Esophagus muscularis mucosa (tissue), 4 donors: ENCODE data around the gene SGCE.

Experiments used
- CTCF ChIP-seq, 3 experiments: fragments of 200-600 bp in 2 of 3; fragments of 450-650 bp in 1 of 3; sonication (generic) in 2 of 3; IDR thresholded peaks; one replicate each; pipeline ENCODE4 v1.5.1; 2017 to 2019; ENCODE audit warnings: antibody characterized with exemption in 3 of 3, mild to moderate bottlenecking in 2 of 3, moderate library complexity in 1 of 3
- EP300 ChIP-seq: sonication (generic); formaldehyde crosslinking; IDR thresholded peaks from one replicate; pipeline ENCODE4 v1.6.1; 2017; ENCODE audit warnings: antibody characterized with exemption
- POLR2A ChIP-seq: fragments of 450-650 bp; IDR thresholded peaks from one replicate; pipeline ENCODE4 v1.6.1; 2017; ENCODE audit warnings: antibody characterized with exemption, moderate library complexity, mild to moderate bottlenecking, low read depth
- POLR2AphosphoS5 ChIP-seq, 2 donors: sonication (generic); formaldehyde crosslinking; IDR thresholded peaks; one replicate each; pipeline ENCODE4 v1.6.1; 2017; ENCODE audit warnings: antibody characterized with exemption in 2 of 2

GRCh38 chr7:94590526-94591162 lies 65.3 kb downstream of the SGCE start:
- TF ChIP-seq CTCF (IDR thresholded peaks at IDR 0.05) (no peak), POLR2A (no peak), EP300 (no peak), POLR2AphosphoS5 (IDR thresholded peaks at IDR 0.05) (no peak)
